ENCODE data around the gene BRAT1. TPM values are rescaled to one million over a fixed set of nuclear protein-coding genes. Genes with fewer than 3 reads are reported as not detected.
"Not testable (repeated sequence)": the region's sequence is repeated elsewhere in the genome, so short reads cannot be mapped to it uniquely, and the experiment has no call there.

Gene BRAT1
- polyA plus RNA-seq, 3 donors from 2014 or later: 15.0 to 42.4 (median 19.2) TPM

DNA sequence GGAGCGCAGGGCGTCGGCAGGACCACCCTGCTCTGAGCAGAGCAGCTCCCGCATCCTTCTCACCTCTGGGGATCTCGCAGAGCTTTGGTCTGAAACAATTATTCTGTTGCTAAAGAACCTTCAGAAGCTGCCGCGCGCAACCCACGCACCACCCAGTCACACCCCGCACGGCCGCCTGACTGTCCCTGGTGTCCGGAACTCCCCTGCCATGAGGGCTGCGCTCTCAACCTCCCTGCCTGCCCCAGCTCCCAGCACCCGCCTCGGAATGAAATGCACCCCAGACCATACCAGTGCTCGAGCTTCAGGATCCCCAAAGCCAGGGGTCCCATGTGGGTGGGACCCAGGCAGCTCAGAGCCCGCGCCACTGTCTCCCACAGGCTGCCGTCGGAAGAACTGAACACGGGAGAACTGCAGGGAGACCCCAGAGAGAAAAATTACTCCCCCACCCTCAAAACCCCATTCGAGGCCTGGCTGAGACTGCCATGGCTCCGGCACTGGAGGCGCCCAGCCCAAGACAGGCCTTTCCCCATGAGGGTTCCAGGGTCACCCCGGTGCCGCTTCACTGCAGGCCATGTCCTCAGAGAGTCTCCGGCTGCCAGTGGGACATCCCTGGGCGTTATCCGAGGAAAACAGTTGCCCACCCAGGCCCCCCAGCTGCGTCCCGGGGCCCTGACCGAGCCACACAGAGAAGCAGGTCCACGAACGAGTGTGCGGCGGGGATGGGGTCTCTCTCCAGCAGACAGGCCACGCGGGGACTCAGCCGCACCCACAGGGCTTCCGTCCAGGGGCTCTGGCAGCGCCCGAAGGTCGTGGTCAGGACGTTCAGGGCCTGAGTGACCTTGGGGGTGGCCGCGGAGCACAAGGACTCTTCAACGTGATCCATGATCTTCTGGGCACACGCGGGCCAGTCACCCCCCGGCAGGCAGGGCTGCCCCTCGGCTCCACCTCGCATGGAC is 12.1 kb downstream of the BRAT1 start:
- no peak for DNase-seq
- H3K9me3 Mint-ChIP-seq: no peaks in the 10 kb centered on the region
- peak overlapping the region in 2 of 6 donors; percentile 45 to 49 for H3K27ac Mint-ChIP-seq
- no peaks in the 10 kb centered on the region for H3K4me1 Mint-ChIP-seq
- no peak overlapping the region for H3K4me3 Mint-ChIP-seq
- peaks cover 6 to 44% (median 31%) of the 10 kb centered on the region in 3 donors for H3K27me3 Mint-ChIP-seq (ENCODE audit: low read depth in 3 of 3)
- peaks cover 3 to 9% (median 3%) of the 10 kb centered on the region in 3 donors for H3K36me3 Mint-ChIP-seq

DNA sequence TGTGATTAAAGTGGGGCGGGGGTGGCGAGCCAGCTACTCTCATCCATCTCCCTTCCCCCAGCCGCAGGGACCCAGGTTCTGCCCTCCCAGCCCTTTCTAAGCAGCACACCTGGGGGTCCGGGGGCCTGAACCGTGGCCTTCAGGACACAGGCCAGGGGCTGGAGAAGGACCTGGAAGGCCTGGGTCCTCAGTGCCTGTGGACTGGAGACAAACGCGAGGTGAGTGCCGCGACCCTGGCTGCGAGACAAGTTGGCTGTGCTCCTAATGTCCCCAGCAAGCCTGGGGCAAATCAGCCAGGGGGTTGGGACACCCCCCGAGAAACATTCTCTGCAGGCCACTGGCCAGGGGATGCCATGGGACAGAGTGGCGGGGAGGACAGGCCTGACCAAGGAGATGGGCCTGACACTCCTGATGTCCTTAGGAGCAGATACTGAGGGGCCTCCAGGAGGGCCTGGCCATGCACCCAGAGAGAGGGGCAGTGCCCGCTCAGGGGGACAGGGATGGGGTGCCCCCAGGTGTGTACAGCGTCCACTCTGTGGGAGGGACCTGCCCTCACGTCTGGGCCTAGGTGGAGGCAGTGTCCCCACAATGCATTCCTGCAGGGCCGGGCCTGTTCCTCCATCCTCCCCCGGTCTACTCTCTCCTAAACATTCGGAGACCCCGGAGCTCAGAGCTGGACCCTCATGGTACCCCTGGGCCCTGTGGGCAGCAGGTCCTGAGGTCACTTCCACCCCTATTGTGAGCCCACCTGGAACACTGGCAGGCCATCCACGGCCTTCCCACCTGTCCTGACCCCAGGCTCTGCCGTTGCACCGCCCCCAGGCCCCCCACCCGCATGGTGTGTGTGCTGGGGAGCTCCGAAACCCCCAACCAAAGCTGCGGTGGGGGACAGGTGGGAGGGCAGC is 13.1 kb downstream of the BRAT1 start:
- H3K27me3 Mint-ChIP-seq (ENCODE audit: low read depth in 3 of 3): peaks cover 6 to 44% (median 34%) of the 10 kb centered on the region in 3 donors
- no peak overlapping the region for H3K4me3 Mint-ChIP-seq
- DNase-seq: no peak
- no peaks in the 10 kb centered on the region for H3K4me1 Mint-ChIP-seq
- H3K27ac Mint-ChIP-seq: no peak overlapping the region
- H3K36me3 Mint-ChIP-seq: peaks cover 0 to 3% (median 0%) of the 10 kb centered on the region in 3 donors
- no peaks in the 10 kb centered on the region for H3K9me3 Mint-ChIP-seq

DNA sequence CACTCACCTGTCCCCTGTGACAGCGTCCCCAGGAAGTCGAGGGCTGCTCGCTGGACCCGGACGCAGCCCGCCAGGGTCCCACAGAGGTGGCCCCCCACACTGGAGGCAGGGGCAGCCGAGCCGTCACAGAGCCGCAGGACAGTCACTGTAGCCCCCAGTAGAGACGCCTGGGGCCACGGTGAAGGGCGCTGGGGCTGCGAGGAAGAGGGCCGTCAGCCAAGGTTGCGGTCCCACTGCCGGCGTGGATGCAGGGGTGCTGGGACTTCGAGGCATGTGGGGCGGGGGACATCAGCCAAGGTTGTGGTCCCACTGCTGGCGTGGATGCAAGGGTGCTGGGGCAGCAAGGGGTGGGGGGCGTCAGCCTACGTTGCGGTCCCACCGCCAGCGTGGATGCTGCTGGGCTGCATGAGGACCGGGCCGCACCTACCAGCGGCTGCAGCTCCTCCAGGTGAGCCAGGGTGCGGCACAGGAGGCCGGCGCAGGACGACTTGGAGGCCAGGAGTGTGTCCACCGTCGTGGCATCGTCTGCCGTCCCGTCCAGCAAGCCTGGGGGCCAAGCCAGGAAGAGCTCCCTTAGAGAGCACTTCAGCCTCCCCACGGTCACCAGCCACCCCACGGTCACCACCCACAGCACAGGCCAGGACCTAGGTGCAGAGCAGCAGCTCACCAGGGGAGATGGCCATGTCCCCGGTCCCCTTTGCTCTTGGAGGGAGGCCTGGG is 13.9 kb downstream of the BRAT1 start:
- Mint-ChIP-seq H3K4me3 (no peak overlapping the region), H3K27me3 (ENCODE audit: low read depth in 3 of 3) (peaks cover 3 to 44% (median 34%) of the 10 kb centered on the region in 3 donors), H3K4me1 (no peaks in the 10 kb centered on the region), H3K36me3 (no peaks in the 10 kb centered on the region), H3K27ac (no peak overlapping the region), H3K9me3 (no peaks in the 10 kb centered on the region)
- no peak for DNase-seq

DNA sequence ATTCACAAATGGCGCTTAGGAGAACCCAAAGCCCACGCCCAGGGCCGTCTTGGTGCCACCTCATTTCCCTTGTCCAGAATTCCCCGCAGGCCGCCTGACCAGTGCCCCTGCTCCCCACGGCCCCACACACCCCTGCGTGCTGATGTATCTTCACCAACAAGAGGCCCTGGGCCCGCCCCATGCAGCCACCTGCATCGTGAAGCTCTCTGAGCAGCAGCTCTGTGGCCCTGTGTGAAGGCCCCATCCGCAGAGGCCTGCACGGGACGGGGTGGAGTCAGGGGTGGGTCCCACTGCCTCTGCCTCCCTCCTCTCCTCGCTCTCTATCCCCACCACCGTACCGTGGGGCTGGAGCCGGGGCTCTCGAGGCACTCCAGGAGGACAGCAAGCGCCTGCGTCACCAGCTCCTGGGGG is 14.7 kb downstream of the BRAT1 start:
- Mint-ChIP-seq H3K27ac (no peak overlapping the region), H3K4me1 (no peaks in the 10 kb centered on the region), H3K27me3 (ENCODE audit: low read depth in 3 of 3) (peaks cover 6 to 42% (median 36%) of the 10 kb centered on the region in 3 donors), H3K9me3 (no peaks in the 10 kb centered on the region), H3K36me3 (no peaks in the 10 kb centered on the region), H3K4me3 (no peak overlapping the region)
- DNase-seq: no peak

DNA sequence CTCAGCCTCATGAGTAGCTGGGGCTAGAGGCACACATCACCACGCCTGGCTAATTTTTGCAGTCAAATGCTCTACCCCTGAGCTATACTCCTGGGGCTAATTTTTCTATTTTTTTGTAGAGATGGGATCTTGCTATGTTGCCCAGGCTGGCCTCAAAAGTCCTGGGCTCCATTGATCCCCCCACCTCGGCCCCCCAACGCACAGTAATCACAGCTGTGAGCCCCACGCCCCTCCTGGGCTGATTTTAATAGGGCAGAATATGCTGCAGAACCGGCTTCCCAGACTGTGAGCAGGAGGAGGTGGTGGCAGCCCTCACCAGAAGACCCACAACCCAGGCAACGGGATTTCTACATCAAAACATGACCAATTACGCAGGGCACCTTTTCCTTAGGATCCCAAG is 15.2 kb downstream of the BRAT1 start:
- Mint-ChIP-seq H3K27ac (no peak overlapping the region), H3K4me1 (no peaks in the 10 kb centered on the region), H3K4me3 (no peak overlapping the region), H3K9me3 (no peaks in the 10 kb centered on the region), H3K36me3 (no peaks in the 10 kb centered on the region), H3K27me3 (ENCODE audit: low read depth in 3 of 3) (peaks cover 6 to 44% (median 36%) of the 10 kb centered on the region in 3 donors)
- DNase-seq: no peak

GRCh38 chr7:2539031-2539911 is 16.1 kb downstream of the BRAT1 start:
- Mint-ChIP-seq H3K9me3 (no peaks in the 10 kb centered on the region), H3K27ac (peak overlapping the region in 1 of 6 donors; percentile 34), H3K4me3 (no peak overlapping the region), H3K4me1 (no peaks in the 10 kb centered on the region), H3K27me3 (ENCODE audit: low read depth in 3 of 3) (peaks cover 6 to 40% (median 31%) of the 10 kb centered on the region in 3 donors), H3K36me3 (no peaks in the 10 kb centered on the region)
- no peak for DNase-seq

DNA sequence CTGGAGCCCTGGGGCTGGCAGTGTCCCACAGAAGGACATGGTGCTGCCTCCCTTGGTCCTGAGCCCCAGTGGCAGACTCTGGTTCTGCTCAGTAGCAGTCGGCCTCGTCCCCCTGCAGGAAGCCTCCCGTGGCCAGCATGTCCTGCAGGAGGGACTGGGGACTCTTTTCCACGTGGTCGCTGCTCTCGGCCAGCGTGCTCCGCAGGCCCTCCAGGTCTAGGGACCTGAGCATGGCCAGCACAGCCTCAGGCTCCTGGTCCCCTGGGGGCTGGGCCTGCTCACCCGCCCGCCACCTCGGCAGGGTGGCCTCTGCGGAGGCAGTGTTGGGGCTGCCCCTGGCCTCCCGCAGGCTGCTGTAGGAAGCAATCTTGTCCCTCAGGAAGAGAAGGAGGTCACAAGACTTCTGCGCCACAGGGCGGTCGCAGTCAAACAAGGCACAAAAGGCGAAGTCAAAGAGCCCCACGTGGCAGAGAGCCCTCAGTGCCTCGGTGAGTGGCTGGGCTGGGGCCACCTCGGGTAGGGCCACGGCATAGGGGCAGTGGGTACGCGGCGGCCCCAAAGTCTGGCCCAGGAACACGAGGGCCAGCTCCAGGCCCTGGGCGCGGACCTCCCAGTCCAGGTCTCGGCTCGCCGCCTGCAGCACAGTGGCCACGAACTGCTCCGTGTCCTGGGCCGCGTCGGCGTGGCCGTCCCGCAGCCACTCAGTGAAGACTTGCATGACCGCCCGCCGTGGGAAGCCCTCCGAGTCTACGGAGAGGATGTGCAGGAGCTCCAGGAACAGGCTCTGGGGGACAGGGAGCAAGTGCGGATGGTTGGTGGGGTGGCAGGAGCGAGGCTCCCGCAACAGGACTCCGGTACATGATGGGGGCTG is 17.1 kb downstream of the BRAT1 start:
- Mint-ChIP-seq H3K9me3 (no peaks in the 10 kb centered on the region), H3K27me3 (ENCODE audit: low read depth in 3 of 3) (peaks cover 6 to 35% (median 28%) of the 10 kb centered on the region in 3 donors), H3K4me1 (no peaks in the 10 kb centered on the region), H3K27ac (no peak overlapping the region), H3K36me3 (no peaks in the 10 kb centered on the region), H3K4me3 (no peak overlapping the region)
- no peak for DNase-seq

DNA sequence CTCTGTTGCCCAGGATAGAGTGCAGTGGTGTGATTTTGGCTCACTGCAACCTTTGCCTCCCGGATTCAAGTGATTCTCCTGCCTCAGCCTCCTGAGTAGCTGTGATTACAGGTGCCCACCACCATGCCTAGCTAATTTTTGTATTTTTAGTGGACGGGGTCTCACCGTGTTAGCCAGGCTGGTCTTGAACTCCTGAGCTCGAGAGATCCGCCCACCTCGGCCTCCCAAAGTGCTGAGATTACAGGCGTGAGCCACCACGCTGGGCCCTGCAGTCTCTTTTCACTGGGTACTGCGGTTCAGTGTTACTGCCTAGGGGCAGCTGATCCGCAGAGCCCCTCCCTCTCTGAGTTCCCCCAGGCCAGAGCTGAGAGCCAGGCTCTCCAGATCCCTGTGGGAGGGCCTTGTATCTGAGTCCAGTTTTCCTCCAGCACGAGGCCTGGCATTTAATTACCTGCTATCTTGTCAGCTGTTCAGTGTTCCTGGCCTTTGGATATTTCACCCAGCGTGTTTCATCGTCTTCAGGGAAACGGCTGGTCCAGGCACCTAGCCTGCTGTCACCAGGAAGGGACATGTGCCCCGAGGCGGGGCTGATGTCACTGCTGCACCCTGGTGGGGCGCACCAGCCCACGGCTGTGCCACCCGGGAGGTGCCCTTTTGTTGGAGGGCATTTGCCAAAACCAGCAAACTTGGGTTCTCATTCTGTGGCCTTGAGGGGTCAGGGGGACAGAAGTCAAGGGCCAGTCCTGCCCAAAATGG is 19.3 kb downstream of the BRAT1 start:
- not testable (repeated sequence) for H3K36me3 Mint-ChIP-seq, H3K4me3 Mint-ChIP-seq, H3K9me3 Mint-ChIP-seq, H3K4me1 Mint-ChIP-seq, DNase-seq, H3K27ac Mint-ChIP-seq
- peaks cover 3 to 29% (median 23%) of the 10 kb centered on the region in 3 donors for H3K27me3 Mint-ChIP-seq (ENCODE audit: low read depth in 3 of 3)

DNA sequence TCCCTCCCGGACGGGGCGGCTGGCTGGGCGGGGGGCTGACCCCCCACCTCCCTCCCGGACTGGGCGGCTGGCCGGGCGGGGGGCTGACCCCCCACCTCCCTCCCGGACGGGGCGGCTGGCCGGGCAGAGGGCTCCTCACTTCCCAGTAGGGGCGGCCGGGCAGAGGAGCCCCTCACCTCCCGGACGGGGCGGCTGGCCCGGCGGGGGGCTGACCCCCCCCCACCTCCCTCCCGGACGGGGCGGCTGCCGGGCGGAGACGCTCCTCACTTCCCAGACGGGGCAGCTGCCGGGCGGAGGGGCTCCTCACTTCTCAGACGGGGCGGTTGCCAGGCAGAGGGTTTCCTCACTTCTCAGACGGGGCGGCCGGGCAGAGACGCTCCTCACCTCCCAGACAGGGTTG is 21.1 kb downstream of the BRAT1 start:
- DNase-seq, H3K9me3 Mint-ChIP-seq, H3K4me3 Mint-ChIP-seq, H3K36me3 Mint-ChIP-seq, H3K27ac Mint-ChIP-seq: not testable (repeated sequence)
- H3K4me1 Mint-ChIP-seq: peaks cover 20 to 28% of the 10 kb centered on the region in 2 donors
- peaks cover 14 to 44% (median 30%) of the 10 kb centered on the region in 3 donors for H3K27me3 Mint-ChIP-seq (ENCODE audit: low read depth in 3 of 3)

GRCh38 chr7:2533566-2533965 is 21.8 kb downstream of the BRAT1 start:
- H3K27ac Mint-ChIP-seq: not testable (repeated sequence)

GRCh38 chr7:2532816-2533215 is 22.5 kb downstream of the BRAT1 start:
- H3K4me1 Mint-ChIP-seq: peaks cover 34 to 42% of the 10 kb centered on the region in 2 donors
- DNase-seq: peak in 1 of 3 donors; percentile 6
- H3K27me3 Mint-ChIP-seq (ENCODE audit: low read depth in 3 of 3): peaks cover 19 to 39% (median 32%) of the 10 kb centered on the region in 3 donors
- H3K36me3 Mint-ChIP-seq, H3K9me3 Mint-ChIP-seq, H3K4me3 Mint-ChIP-seq, H3K27ac Mint-ChIP-seq: not testable (repeated sequence)

More at GRCh38 chr7:2533566-2533965, 21.8 kb downstream of the BRAT1 start:
- DNase-seq, H3K4me3 Mint-ChIP-seq, H3K36me3 Mint-ChIP-seq, H3K9me3 Mint-ChIP-seq: not testable (repeated sequence)
- H3K27me3 Mint-ChIP-seq (ENCODE audit: low read depth in 3 of 3): peaks cover 14 to 38% (median 29%) of the 10 kb centered on the region in 3 donors
- H3K4me1 Mint-ChIP-seq: peaks cover 27 to 35% of the 10 kb centered on the region in 2 donors
